ENCODE data around the gene BPIFB3.
"Not testable (repeated sequence)": the region's sequence is repeated elsewhere in the genome, so short reads cannot be mapped to it uniquely, and the experiment has no call there.

Gene BPIFB3

GRCh38 chr20:33030569-33030968, 23.1 kb upstream of the BPIFB3 start:
- no peak for DNase-seq (ENCODE audit: low spot score)

- DNase-seq (ENCODE audit: low spot score), result no peak
Observed at GRCh38 chr20:33031531-33031930, 22.2 kb upstream of the BPIFB3 start, which contains the start of gene BPIFB6. Gene BPIFB6, plus strand, starts transcription at chr20:33031648. Its CDS starts 0 bp downstream, at chr20:33031648.

GRCh38 chr20:33032555-33032954, 21.1 kb upstream of the BPIFB3 start:
- DNase-seq (ENCODE audit: low spot score), result no peak

GRCh38 chr20:33033381-33033780, 20.3 kb upstream of the BPIFB3 start:
- DNase-seq (ENCODE audit: low spot score), result no peak

- DNase-seq (ENCODE audit: low spot score), result no peak
Observed at GRCh38 chr20:33034115-33034514, 19.6 kb upstream of the BPIFB3 start.

- DNase-seq (ENCODE audit: low spot score), result no peak
Observed at GRCh38 chr20:33034901-33035492, 18.7 kb upstream of the BPIFB3 start.

- no peak for DNase-seq (ENCODE audit: low spot score)
Observed at GRCh38 chr20:33037456-33037855, 16.2 kb upstream of the BPIFB3 start.

- DNase-seq (ENCODE audit: low spot score), result no peak
Observed at GRCh38 chr20:33038243-33038642, 15.5 kb upstream of the BPIFB3 start.

GRCh38 chr20:33042430-33042829, 11.3 kb upstream of the BPIFB3 start:
- DNase-seq (ENCODE audit: low spot score), result no peak

- DNase-seq (ENCODE audit: low spot score), result no peak
Observed at GRCh38 chr20:33042983-33043730, 10.5 kb upstream of the BPIFB3 start.

GRCh38 chr20:33043731-33044181, 9.9 kb upstream of the BPIFB3 start:
- DNase-seq (ENCODE audit: low spot score), result no peak

- not testable (repeated sequence) for DNase-seq (ENCODE audit: low spot score)
Observed at GRCh38 chr20:33045129-33045721, 8.5 kb upstream of the BPIFB3 start.

- DNase-seq (ENCODE audit: low spot score), result no peak
Observed at GRCh38 chr20:33046412-33046811, 7.3 kb upstream of the BPIFB3 start.

GRCh38 chr20:33051333-33051732, 2.4 kb upstream of the BPIFB3 start:
- DNase-seq (ENCODE audit: low spot score), result no peak

- DNase-seq (ENCODE audit: low spot score), result no peak
Observed at GRCh38 chr20:33054381-33054780, 678 bp downstream of the BPIFB3 start.

- no peak for DNase-seq (ENCODE audit: low spot score)
Observed at GRCh38 chr20:33054791-33055190, 1.1 kb downstream of the BPIFB3 start.

- DNase-seq (ENCODE audit: low spot score), result no peak
Observed at GRCh38 chr20:33059136-33059535, 5.4 kb downstream of the BPIFB3 start.

- DNase-seq (ENCODE audit: low spot score), result no peak
Observed at GRCh38 chr20:33059741-33060390, 6.2 kb downstream of the BPIFB3 start.

GRCh38 chr20:33061658-33062028, 7.9 kb downstream of the BPIFB3 start:
- no peak for DNase-seq (ENCODE audit: low spot score)

GRCh38 chr20:33062105-33062824, 8.6 kb downstream of the BPIFB3 start:
- no peak for DNase-seq (ENCODE audit: low spot score)

GRCh38 chr20:33062825-33063149, 9.1 kb downstream of the BPIFB3 start:
- DNase-seq (ENCODE audit: low spot score), result no peak

GRCh38 chr20:33063271-33063670, 9.6 kb downstream of the BPIFB3 start:
- no peak for DNase-seq (ENCODE audit: low spot score)

All from CD4-positive, alpha-beta T cell treated with Interleukin-6 at 100 ng/mL for 8 hours (primary cell).